ENCODE data around the gene C22orf39. TPM values are rescaled to one million over a fixed set of nuclear protein-coding genes. Genes with fewer than 3 reads are reported as not detected.

C22orf39 gene
- total RNA-seq, 4 donors from 2014 or later: 26.6 to 50.7 (median 39.4) TPM

- no peaks in the 10 kb centered on the region for H3K9me3 ChIP-seq
These were observed 44.8 kb downstream of the C22orf39 start for GRCh38 chr22:19402642-19403191.

DNA sequence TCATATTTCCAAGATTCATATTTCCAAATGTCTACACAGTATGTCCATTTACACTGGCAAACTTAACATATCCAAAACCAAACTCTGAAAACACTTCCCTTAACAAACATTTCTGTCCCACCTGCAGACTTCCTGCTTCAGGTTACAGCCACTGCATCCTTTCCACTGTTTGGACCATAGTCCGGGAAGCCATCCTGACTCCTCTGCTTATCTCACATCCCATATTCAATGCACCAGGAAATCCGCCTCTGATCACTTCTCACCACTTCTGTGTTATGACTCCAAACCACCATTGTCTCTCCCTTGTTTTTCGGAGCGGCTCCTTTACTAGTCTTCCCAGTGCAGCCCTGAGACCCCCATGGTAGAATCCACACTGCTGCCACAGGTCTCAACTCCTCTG is 46.0 kb downstream of the C22orf39 start:
- in situ Hi-C loops (cut with MboI; ENCODE audit: low pct_ligation_motif_present in 1 of 4, low pct_unique_long_range_greater_than_20kb in 1 of 4, low sequenced_read_pairs in 3 of 4) (loop anchor here in 1 of 4 donors (10.0 kb wide), 1 partner anchor 63 kb away; no protein-coding TSS in a partner anchor), intact Hi-C loops (cut with DNase I; ENCODE audit: low total_unique reads) (no loop called here)
- Histone ChIP-seq H3K4me3 (no peak overlapping the region), H3K9me3 (no peaks in the 10 kb centered on the region), H3K27me3 (no peaks in the 10 kb centered on the region), H3K4me1 (no peaks in the 10 kb centered on the region), H3K36me3 (peaks cover 0 to 16% (median 7%) of the 10 kb centered on the region in 4 donors), H3K27ac (no peak overlapping the region)
- 97 to 98% methylated on average over 4 of the region's 4 CpGs for WGBS, 2 donors (ENCODE audit: low coverage in 1 of 2)
- no peak for DNase-seq
- no peak for TF ChIP-seq EP300 (IDR thresholded peaks at IDR 0.05; ENCODE audit: low read depth)
- TF ChIP-seq, protein P1, sequence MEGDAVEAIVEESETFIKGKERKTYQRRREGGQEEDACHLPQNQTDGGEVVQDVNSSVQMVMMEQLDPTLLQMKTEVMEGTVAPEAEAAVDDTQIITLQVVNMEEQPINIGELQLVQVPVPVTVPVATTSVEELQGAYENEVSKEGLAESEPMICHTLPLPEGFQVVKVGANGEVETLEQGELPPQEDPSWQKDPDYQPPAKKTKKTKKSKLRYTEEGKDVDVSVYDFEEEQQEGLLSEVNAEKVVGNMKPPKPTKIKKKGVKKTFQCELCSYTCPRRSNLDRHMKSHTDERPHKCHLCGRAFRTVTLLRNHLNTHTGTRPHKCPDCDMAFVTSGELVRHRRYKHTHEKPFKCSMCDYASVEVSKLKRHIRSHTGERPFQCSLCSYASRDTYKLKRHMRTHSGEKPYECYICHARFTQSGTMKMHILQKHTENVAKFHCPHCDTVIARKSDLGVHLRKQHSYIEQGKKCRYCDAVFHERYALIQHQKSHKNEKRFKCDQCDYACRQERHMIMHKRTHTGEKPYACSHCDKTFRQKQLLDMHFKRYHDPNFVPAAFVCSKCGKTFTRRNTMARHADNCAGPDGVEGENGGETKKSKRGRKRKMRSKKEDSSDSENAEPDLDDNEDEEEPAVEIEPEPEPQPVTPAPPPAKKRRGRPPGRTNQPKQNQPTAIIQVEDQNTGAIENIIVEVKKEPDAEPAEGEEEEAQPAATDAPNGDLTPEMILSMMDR (IDR thresholded peaks at IDR 0.05): no peak
- TF ChIP-seq POLR2AphosphoS5 (IDR thresholded peaks at IDR 0.05): no peak
- TF ChIP-seq POLR2A (IDR thresholded peaks at IDR 0.05): no peak

More at GRCh38 chr22:19402642-19403191, 44.8 kb downstream of the C22orf39 start:
- in situ Hi-C loops (cut with MboI; ENCODE audit: low pct_ligation_motif_present in 1 of 4, low pct_unique_long_range_greater_than_20kb in 1 of 4, low sequenced_read_pairs in 3 of 4): loop anchor here in 1 of 4 donors (10.0 kb wide), 1 partner anchor 62 kb away; no protein-coding TSS in a partner anchor
- Histone ChIP-seq H3K4me3 (no peak overlapping the region), H3K36me3 (peaks cover 0 to 20% (median 5%) of the 10 kb centered on the region in 4 donors), H3K4me1 (no peaks in the 10 kb centered on the region), H3K27me3 (no peaks in the 10 kb centered on the region), H3K27ac (no peak overlapping the region)
- no peak for TF ChIP-seq POLR2A (IDR thresholded peaks at IDR 0.05)
- no peak for TF ChIP-seq POLR2AphosphoS5 (IDR thresholded peaks at IDR 0.05)
- TF ChIP-seq EP300 (IDR thresholded peaks at IDR 0.05; ENCODE audit: low read depth): no peak
- TF ChIP-seq, protein P1 (IDR thresholded peaks at IDR 0.05): no peak
- 94 to 100% methylated on average over 1 to 4 of the region's 4 CpGs for WGBS, 2 donors (ENCODE audit: low coverage in 1 of 2)
- no peak for DNase-seq
- intact Hi-C loops (cut with DNase I; ENCODE audit: low total_unique reads): no loop called here

GRCh38 chr22:19400881-19401280 is 46.6 kb downstream of the C22orf39 start:
- TF ChIP-seq POLR2AphosphoS5 (IDR thresholded peaks at IDR 0.05) (no peak), EP300 (IDR thresholded peaks at IDR 0.05; ENCODE audit: low read depth) (no peak), POLR2A (IDR thresholded peaks at IDR 0.05) (no peak)
- TF ChIP-seq, protein P1 (IDR thresholded peaks at IDR 0.05): no peak
- no peak overlapping the region for H3K4me3 ChIP-seq
- intact Hi-C loops (cut with DNase I; ENCODE audit: low total_unique reads): no loop called here
- peaks cover 0 to 18% (median 6%) of the 10 kb centered on the region in 4 donors for H3K36me3 ChIP-seq
- H3K4me1 ChIP-seq: no peaks in the 10 kb centered on the region
- H3K27ac ChIP-seq: no peak overlapping the region
- H3K9me3 ChIP-seq: no peaks in the 10 kb centered on the region
- H3K27me3 ChIP-seq: no peaks in the 10 kb centered on the region
- no peak for DNase-seq
- 92 to 94% methylated on average over 5 to 6 of the region's 6 CpGs for WGBS, 2 donors (ENCODE audit: low coverage in 1 of 2)
- in situ Hi-C loops (cut with MboI; ENCODE audit: low pct_ligation_motif_present in 1 of 4, low pct_unique_long_range_greater_than_20kb in 1 of 4, low sequenced_read_pairs in 3 of 4): loop anchor here in 1 of 4 donors (10.0 kb wide), 1 partner anchor 64 kb away; no protein-coding TSS in a partner anchor

DNA sequence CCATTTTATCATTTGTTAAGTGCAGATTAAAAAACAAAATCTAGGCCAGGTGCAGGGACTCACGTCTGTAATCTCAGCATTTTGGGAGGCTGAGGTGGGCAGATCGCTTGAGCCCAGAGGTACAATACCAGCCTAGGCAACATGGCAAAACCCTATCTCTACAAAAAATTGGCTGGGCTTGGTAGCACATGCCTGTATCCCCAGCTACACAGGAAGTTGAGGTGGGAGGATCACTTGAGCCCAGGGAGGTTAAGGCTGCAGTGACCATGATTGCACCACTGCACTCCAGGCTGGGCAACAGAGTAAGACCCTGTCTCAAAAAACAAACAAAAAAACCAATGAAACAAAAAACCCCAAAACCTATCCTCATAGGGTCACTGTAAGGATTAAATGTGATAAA is 48.9 kb downstream of the C22orf39 start:
- Histone ChIP-seq H3K4me3 (no peak overlapping the region), H3K36me3 (peaks cover 0 to 25% (median 5%) of the 10 kb centered on the region in 4 donors), H3K9me3 (no peaks in the 10 kb centered on the region), H3K27ac (no peak overlapping the region), H3K4me1 (no peaks in the 10 kb centered on the region), H3K27me3 (no peaks in the 10 kb centered on the region)
- in situ Hi-C loops (cut with MboI; ENCODE audit: low pct_ligation_motif_present in 1 of 4, low pct_unique_long_range_greater_than_20kb in 1 of 4, low sequenced_read_pairs in 3 of 4) (no loop called here), intact Hi-C loops (cut with DNase I; ENCODE audit: low total_unique reads) (no loop called here)
- no peak for DNase-seq
- TF ChIP-seq POLR2AphosphoS5 (IDR thresholded peaks at IDR 0.05) (no peak), EP300 (IDR thresholded peaks at IDR 0.05; ENCODE audit: low read depth) (no peak), POLR2A (IDR thresholded peaks at IDR 0.05) (no peak)
- TF ChIP-seq, protein P1 (IDR thresholded peaks at IDR 0.05): no peak
- WGBS, 2 donors (ENCODE audit: low coverage in 1 of 2): 90% methylated on average over 2 of the region's 2 CpGs; no CpG with 5 or more reads in 1 of the 2 donors
